ENCODE measurements around the gene SCT. TPM values are rescaled to one million over a fixed set of nuclear protein-coding genes. Genes with fewer than 3 reads are reported as not detected.

The SCT gene
- total and polyA plus RNA-seq, 4 donors = not detected

- Histone ChIP-seq H3K9me3 (ENCODE audit: control insufficient read depth in 4 of 4, insufficient read depth in 3 of 4, low read length in 3 of 4) (no peaks in the 10 kb centered on the region), H3K36me3 (ENCODE audit: control insufficient read depth in 4 of 4, insufficient read depth in 4 of 4, low read length in 4 of 4) (peaks cover 3 to 72% (median 25%) of the 10 kb centered on the region in 4 donors), H3K4me1 (ENCODE audit: control insufficient read depth in 5 of 5, insufficient read depth in 5 of 5, low read length in 5 of 5) (no peaks in the 10 kb centered on the region), H3K9ac (ENCODE audit: insufficient read depth in 1 of 2, low read length in 2 of 2) (no peak overlapping the region), H3K4me3 (no peak overlapping the region), H3K27ac (ENCODE audit: low read depth in 1 of 2, low read length in 1 of 2) (no peak overlapping the region), H3K27me3 (ENCODE audit: control insufficient read depth in 3 of 3, insufficient read depth in 3 of 3, low read length in 2 of 3) (no peaks in the 10 kb centered on the region)
- TF ChIP-seq, protein P1, sequence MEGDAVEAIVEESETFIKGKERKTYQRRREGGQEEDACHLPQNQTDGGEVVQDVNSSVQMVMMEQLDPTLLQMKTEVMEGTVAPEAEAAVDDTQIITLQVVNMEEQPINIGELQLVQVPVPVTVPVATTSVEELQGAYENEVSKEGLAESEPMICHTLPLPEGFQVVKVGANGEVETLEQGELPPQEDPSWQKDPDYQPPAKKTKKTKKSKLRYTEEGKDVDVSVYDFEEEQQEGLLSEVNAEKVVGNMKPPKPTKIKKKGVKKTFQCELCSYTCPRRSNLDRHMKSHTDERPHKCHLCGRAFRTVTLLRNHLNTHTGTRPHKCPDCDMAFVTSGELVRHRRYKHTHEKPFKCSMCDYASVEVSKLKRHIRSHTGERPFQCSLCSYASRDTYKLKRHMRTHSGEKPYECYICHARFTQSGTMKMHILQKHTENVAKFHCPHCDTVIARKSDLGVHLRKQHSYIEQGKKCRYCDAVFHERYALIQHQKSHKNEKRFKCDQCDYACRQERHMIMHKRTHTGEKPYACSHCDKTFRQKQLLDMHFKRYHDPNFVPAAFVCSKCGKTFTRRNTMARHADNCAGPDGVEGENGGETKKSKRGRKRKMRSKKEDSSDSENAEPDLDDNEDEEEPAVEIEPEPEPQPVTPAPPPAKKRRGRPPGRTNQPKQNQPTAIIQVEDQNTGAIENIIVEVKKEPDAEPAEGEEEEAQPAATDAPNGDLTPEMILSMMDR (IDR thresholded peaks at IDR 0.05; ENCODE audit: control extremely low read depth, extremely low read depth) = no peak
- DNase-seq (no peak), ATAC-seq (ENCODE audit: insufficient read depth, low FRiP score) (no peak)
- 91 to 94% methylated on average over 27 to 30 of the region's 30 CpGs for WGBS, 2 donors
Observed at GRCh38 chr11:598005-598680, 28.8 kb downstream of the SCT start.

GRCh38 chr11:597166-597725 is 29.7 kb downstream of the SCT start:
- Histone ChIP-seq H3K9me3 (ENCODE audit: control insufficient read depth in 4 of 4, insufficient read depth in 3 of 4, low read length in 3 of 4) (no peaks in the 10 kb centered on the region), H3K27me3 (ENCODE audit: control insufficient read depth in 3 of 3, insufficient read depth in 3 of 3, low read length in 2 of 3) (no peaks in the 10 kb centered on the region), H3K36me3 (ENCODE audit: control insufficient read depth in 4 of 4, insufficient read depth in 4 of 4, low read length in 4 of 4) (peaks cover 5 to 75% (median 30%) of the 10 kb centered on the region in 4 donors), H3K4me1 (ENCODE audit: control insufficient read depth in 5 of 5, insufficient read depth in 5 of 5, low read length in 5 of 5) (no peaks in the 10 kb centered on the region), H3K9ac (ENCODE audit: insufficient read depth in 1 of 2, low read length in 2 of 2) (no peak overlapping the region), H3K27ac (ENCODE audit: low read depth in 1 of 2, low read length in 1 of 2) (no peak overlapping the region), H3K4me3 (no peak overlapping the region)
- WGBS, 2 donors = 94 to 97% methylated on average over 29 of the region's 29 CpGs
- TF ChIP-seq, protein P1 (IDR thresholded peaks at IDR 0.05; ENCODE audit: control extremely low read depth, extremely low read depth) = no peak
- DNase-seq (no peak), ATAC-seq (ENCODE audit: insufficient read depth, low FRiP score) (no peak)

- ATAC-seq (ENCODE audit: insufficient read depth, low FRiP score) (no peak), DNase-seq (no peak)
- H3K36me3 ChIP-seq (ENCODE audit: control insufficient read depth in 4 of 4, insufficient read depth in 4 of 4, low read length in 4 of 4) = peaks cover 8 to 72% (median 25%) of the 10 kb centered on the region in 4 donors
- H3K4me3 ChIP-seq = no peak overlapping the region
- H3K4me1 ChIP-seq (ENCODE audit: control insufficient read depth in 5 of 5, insufficient read depth in 5 of 5, low read length in 5 of 5) = no peaks in the 10 kb centered on the region
- TF ChIP-seq, protein P1 (IDR thresholded peaks at IDR 0.05; ENCODE audit: control extremely low read depth, extremely low read depth) = no peak
- 81 to 85% methylated on average over 10 of the region's 10 CpGs for WGBS, 2 donors
- no peaks in the 10 kb centered on the region for H3K9me3 ChIP-seq (ENCODE audit: control insufficient read depth in 4 of 4, insufficient read depth in 3 of 4, low read length in 3 of 4)
- no peak overlapping the region for H3K9ac ChIP-seq (ENCODE audit: insufficient read depth in 1 of 2, low read length in 2 of 2)
- H3K27me3 ChIP-seq (ENCODE audit: control insufficient read depth in 3 of 3, insufficient read depth in 3 of 3, low read length in 2 of 3) = no peaks in the 10 kb centered on the region
- H3K27ac ChIP-seq (ENCODE audit: low read depth in 1 of 2, low read length in 1 of 2) = no peak overlapping the region
Observed at GRCh38 chr11:596374-596773, 30.6 kb downstream of the SCT start.
